SK-N-SH treated with all-trans-retinoic acid at 6 μM for 48 hours (cell line): ENCODE data around the gene MYO9A.

ENCODE experiments used
- ATAC-seq: fragments of 200-7000 bp; cut with Tn5 transposase; 3 replicates; pipeline ENCODE4 v1.9.1; 2020; ENCODE audit warnings: mild to moderate bottlenecking, moderate library complexity
- ARNTL ChIP-seq: fragments of 450-650 bp; formaldehyde crosslinking; IDR thresholded peaks from 2 replicates; pipeline ENCODE4 v1.5.0; 2020; ENCODE audit warnings: low read depth, mild to moderate bottlenecking, moderate library complexity, borderline replicate concordance
- BACH2 ChIP-seq: fragments of 250-450 bp; sonication (Bioruptor Pico); IDR thresholded peaks from 2 replicates; pipeline ENCODE4 v1.9.0; 2021; ENCODE audit warnings: mild to moderate bottlenecking, borderline replicate concordance
- CSDC2 ChIP-seq: fragments of 250-450 bp; sonication (Bioruptor Pico); IDR thresholded peaks from 2 replicates; pipeline ENCODE4 v1.5.0; 2020; ENCODE audit warnings: mild to moderate bottlenecking, moderate library complexity
- ESRRG ChIP-seq: fragments of 250-450 bp; sonication (Bioruptor Pico); IDR thresholded peaks from 2 replicates; pipeline ENCODE4 v1.6.1; 2021; ENCODE audit warnings: mild to moderate bottlenecking
- ISL1 ChIP-seq: fragments of 250-450 bp; sonication (Bioruptor Pico); IDR thresholded peaks from 2 replicates; pipeline ENCODE4 v2.1.2; 2022; ENCODE audit warnings: mild to moderate bottlenecking, moderate library complexity
- PPARA ChIP-seq: fragments of 250-450 bp; sonication (Bioruptor Pico); IDR thresholded peaks from 2 replicates; pipeline ENCODE4 v1.5.0; 2020; ENCODE audit warnings: mild to moderate bottlenecking, borderline replicate concordance
- SNAI2 ChIP-seq: fragments of 250-450 bp; sonication (Bioruptor Pico); IDR thresholded peaks from 2 replicates; pipeline ENCODE4 v1.5.0; 2020; ENCODE audit warnings: mild to moderate bottlenecking, moderate library complexity
- TCF4 ChIP-seq: fragments of 250-450 bp; sonication (Bioruptor Pico); IDR thresholded peaks from 2 replicates; pipeline ENCODE4 v1.8.0; 2021; ENCODE audit warnings: mild to moderate bottlenecking, moderate library complexity, borderline replicate concordance
- TOX ChIP-seq: fragments of 250-450 bp; sonication (Bioruptor Pico); IDR thresholded peaks from 2 replicates; pipeline ENCODE4 v1.8.0; 2021; ENCODE audit warnings: mild to moderate bottlenecking, moderate library complexity, borderline replicate concordance
- ZFP3 ChIP-seq: fragments of 250-450 bp; sonication (Bioruptor Pico); IDR thresholded peaks from 2 replicates; pipeline ENCODE4 v1.5.0; 2020; ENCODE audit warnings: mild to moderate bottlenecking, moderate library complexity
- ZFP30 ChIP-seq: fragments of 450-650 bp; formaldehyde crosslinking; IDR thresholded peaks from 2 replicates; pipeline ENCODE4 v1.5.0; 2022; ENCODE audit warnings: mild to moderate bottlenecking, moderate library complexity
- ZNF565 ChIP-seq: fragments of 450-650 bp; formaldehyde crosslinking; conservative IDR thresholded peaks from 2 replicates; pipeline ENCODE4 v1.5.0; 2020; ENCODE audit warnings: low read depth, mild to moderate bottlenecking, moderate library complexity
- ZNF8 ChIP-seq: fragments of 450-650 bp; formaldehyde crosslinking; IDR thresholded peaks from 2 replicates; pipeline ENCODE4 v1.5.0; 2020; ENCODE audit warnings: mild to moderate bottlenecking, moderate library complexity
- TF ChIP-seq, protein P1 (sequence below): fragments of 250-450 bp; sonication (Bioruptor Pico); IDR thresholded peaks from 2 replicates; pipeline ENCODE4 v1.8.0; 2021; ENCODE audit warnings: low read depth, mild to moderate bottlenecking, moderate library complexity, borderline replicate concordance
- TF ChIP-seq, protein P2 (sequence below): fragments of 250-450 bp; sonication (Bioruptor Pico); IDR thresholded peaks from 2 replicates; pipeline ENCODE4 v1.5.1; 2020; ENCODE audit warnings: low read depth, mild to moderate bottlenecking, moderate library complexity
- TF ChIP-seq, protein P3 (sequence below): fragments of 250-450 bp; sonication (Bioruptor Pico); IDR thresholded peaks from 2 replicates; pipeline ENCODE4 v1.5.1; 2021; ENCODE audit warnings: mild to moderate bottlenecking, moderate library complexity
- TF ChIP-seq, protein P4 (sequence below): fragments of 250-450 bp; sonication (Bioruptor Pico); IDR thresholded peaks from 2 replicates; pipeline ENCODE4 v1.8.0; 2020; ENCODE audit warnings: mild to moderate bottlenecking, moderate library complexity, borderline replicate concordance
- TF ChIP-seq, protein P5 (sequence below): fragments of 250-450 bp; sonication (Bioruptor Pico); IDR thresholded peaks from 2 replicates; pipeline ENCODE4 v1.5.0; 2020; ENCODE audit warnings: mild to moderate bottlenecking, moderate library complexity

Gene MYO9A

DNA sequence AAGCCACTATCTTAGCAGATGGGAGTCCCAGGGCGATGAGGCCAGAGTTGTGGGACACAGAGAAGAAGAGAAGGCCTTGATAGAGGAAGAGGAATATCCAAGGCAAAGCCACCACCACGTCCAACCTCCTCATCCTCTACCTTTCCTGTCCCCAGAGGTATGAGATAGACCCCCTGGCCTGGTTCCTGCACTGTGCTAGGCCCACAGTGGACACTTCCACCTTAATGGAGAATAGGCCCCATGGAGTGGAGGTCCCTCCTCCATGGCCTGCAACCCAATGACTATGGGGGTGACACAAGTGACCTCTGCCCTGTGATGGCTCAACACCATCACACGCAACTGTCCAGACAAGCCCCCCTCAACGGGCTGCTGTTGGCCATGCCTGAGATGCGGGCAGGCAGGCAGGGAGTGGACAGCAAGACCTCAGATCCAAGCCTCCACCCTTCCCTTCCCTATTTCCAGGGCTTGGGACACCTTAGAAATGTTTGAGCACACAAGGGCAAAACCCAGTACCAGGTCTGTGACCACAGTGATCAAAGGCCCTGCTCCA is 42.8 kb upstream of the MYO9A start:
- TF ChIP-seq TCF4 (CRISPR knock-in tag) (no peak), SNAI2 (no peak)
- ATAC-seq: no peak

DNA sequence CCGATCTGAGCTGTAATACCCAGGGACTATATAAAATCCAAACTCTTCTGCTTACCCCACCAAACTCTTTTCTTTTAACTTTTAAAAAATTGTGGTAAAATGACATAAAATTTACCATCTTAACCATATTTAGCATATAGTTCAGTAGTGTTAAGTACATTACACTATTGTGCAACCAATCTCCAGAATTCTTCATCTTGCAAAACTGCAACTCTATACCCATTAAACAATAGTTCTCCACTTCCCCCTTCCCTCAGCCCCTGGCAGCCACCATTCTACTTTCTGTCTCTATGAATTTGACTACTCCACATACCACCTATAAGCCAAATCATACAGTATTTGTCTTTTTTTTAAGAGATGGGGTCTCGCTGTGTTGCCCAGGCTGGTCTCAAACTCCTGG is 39.0 kb upstream of the MYO9A start:
- TF ChIP-seq PPARA (CRISPR knock-in tag): no peak
- TF ChIP-seq, all 23 proteins: peak for 0
- no peak for ATAC-seq

DNA sequence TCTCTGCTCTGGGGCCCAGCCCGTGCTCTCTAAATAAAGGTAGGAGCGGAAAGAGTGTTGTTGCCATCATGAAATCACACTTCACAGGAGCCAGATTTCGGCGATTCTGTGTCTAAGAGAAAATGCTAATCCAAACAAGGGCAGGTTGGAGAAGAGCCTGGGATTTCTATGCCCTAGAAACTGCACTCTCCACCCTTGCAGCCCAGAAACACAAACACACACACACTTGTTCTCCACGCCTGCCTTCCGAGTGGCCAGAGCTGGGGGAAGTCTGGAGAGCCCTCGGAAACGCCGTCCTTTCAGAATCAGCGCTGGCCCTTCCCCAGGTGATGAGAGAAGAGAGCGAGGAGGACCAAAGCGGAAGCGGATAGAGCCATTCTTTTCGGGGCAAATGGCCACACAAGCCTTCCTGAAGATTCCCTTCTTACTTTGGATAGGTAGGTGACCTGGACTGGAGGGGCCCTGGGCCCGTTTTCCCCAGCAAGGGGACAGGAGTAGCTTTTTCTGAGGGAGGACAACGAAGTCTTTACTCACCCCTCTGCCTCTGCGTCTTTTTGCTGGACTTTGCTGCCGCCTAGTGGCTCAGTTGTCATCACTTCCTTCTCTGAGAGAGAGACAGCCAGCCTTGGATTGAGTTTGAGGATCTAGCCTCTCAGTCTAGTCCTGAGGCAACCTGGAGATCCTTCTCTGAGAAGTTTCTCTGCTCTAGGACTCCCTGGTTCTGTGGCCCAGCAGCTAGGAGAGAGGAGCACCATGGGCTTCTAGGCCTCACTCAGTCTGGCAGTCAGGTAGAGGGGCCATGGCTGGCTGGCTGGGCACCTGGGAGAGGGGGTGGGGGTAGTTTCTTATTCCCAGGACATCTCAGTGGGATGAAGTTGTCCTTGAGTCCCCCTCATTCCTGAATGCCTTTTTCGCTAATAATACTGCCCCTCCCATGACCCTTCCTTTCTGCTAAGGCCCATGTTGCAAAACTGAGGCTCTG is 38.0 kb upstream of the MYO9A start:
- peak; percentile 96 for ATAC-seq

DNA sequence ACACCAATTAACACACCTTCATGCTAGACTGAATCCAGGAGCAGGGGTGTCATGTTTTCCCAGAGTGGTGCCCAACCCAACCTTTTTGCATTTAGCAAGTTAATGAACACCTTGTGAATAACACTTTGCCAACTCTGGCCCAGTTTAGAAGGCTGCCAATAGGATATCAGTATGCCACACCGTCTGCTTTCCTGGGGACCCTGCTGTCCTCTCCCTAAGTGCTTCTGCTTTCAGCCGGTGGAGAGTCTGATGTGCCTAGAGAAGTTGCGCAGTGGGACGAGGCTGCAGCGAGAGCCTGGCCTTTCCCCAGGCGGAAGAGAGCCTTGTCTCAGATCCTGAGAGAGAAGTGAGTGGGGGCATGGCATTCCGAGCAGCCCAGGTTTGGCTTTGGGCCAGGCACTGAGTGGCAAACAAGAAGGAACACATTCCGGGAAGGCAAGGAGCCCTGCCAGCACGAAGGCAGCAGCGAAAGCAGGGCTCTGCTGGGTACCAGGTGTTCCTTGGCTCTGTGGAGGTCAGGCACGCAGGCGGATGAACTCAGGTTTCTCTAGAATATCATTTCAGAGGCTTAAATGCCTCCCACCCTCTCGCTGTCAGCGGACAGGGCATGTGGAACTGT is 37.2 kb upstream of the MYO9A start:
- ATAC-seq: peak; percentile 67

More for the DNA sequence above, 38.0 kb upstream of the MYO9A start:
- TF ChIP-seq ZFP30 (CRISPR knock-in tag) (no peak), ISL1 (no peak), TCF4 (CRISPR knock-in tag) (no peak), TOX (CRISPR knock-in tag) (no peak), ZNF8 (CRISPR knock-in tag) (no peak), ARNTL (CRISPR knock-in tag) (no peak), SNAI2 (no peak), ZFP3 (no peak), ZNF565 (CRISPR knock-in tag) (no peak), BACH2 (CRISPR knock-in tag) (no peak), CSDC2 (CRISPR knock-in tag) (no peak), ESRRG (CRISPR knock-in tag) (no peak)
- TF ChIP-seq, protein P1, sequence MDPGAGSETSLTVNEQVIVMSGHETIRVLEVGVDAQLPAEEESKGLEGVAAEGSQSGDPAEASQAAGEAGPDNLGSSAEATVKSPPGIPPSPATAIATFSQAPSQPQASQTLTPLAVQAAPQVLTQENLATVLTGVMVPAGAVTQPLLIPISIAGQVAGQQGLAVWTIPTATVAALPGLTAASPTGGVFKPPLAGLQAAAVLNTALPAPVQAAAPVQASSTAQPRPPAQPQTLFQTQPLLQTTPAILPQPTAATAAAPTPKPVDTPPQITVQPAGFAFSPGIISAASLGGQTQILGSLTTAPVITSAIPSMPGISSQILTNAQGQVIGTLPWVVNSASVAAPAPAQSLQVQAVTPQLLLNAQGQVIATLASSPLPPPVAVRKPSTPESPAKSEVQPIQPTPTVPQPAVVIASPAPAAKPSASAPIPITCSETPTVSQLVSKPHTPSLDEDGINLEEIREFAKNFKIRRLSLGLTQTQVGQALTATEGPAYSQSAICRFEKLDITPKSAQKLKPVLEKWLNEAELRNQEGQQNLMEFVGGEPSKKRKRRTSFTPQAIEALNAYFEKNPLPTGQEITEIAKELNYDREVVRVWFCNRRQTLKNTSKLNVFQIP: no peak
- TF ChIP-seq, protein P2, sequence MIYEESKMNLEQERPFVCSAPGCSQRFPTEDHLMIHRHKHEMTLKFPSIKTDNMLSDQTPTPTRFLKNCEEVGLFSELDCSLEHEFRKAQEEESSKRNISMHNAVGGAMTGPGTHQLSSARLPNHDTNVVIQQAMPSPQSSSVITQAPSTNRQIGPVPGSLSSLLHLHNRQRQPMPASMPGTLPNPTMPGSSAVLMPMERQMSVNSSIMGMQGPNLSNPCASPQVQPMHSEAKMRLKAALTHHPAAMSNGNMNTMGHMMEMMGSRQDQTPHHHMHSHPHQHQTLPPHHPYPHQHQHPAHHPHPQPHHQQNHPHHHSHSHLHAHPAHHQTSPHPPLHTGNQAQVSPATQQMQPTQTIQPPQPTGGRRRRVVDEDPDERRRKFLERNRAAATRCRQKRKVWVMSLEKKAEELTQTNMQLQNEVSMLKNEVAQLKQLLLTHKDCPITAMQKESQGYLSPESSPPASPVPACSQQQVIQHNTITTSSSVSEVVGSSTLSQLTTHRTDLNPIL: no peak
- TF ChIP-seq, protein P3, sequence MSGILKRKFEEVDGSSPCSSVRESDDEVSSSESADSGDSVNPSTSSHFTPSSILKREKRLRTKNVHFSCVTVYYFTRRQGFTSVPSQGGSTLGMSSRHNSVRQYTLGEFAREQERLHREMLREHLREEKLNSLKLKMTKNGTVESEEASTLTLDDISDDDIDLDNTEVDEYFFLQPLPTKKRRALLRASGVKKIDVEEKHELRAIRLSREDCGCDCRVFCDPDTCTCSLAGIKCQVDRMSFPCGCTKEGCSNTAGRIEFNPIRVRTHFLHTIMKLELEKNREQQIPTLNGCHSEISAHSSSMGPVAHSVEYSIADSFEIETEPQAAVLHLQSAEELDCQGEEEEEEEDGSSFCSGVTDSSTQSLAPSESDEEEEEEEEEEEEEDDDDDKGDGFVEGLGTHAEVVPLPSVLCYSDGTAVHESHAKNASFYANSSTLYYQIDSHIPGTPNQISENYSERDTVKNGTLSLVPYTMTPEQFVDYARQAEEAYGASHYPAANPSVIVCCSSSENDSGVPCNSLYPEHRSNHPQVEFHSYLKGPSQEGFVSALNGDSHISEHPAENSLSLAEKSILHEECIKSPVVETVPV (CRISPR knock-in tag): no peak
- TF ChIP-seq, protein P4, sequence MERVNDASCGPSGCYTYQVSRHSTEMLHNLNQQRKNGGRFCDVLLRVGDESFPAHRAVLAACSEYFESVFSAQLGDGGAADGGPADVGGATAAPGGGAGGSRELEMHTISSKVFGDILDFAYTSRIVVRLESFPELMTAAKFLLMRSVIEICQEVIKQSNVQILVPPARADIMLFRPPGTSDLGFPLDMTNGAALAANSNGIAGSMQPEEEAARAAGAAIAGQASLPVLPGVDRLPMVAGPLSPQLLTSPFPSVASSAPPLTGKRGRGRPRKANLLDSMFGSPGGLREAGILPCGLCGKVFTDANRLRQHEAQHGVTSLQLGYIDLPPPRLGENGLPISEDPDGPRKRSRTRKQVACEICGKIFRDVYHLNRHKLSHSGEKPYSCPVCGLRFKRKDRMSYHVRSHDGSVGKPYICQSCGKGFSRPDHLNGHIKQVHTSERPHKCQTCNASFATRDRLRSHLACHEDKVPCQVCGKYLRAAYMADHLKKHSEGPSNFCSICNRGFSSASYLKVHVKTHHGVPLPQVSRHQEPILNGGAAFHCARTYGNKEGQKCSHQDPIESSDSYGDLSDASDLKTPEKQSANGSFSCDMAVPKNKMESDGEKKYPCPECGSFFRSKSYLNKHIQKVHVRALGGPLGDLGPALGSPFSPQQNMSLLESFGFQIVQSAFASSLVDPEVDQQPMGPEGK (CRISPR knock-in tag): no peak

More for the DNA sequence above, 37.2 kb upstream of the MYO9A start:
- TF ChIP-seq, protein P5, sequence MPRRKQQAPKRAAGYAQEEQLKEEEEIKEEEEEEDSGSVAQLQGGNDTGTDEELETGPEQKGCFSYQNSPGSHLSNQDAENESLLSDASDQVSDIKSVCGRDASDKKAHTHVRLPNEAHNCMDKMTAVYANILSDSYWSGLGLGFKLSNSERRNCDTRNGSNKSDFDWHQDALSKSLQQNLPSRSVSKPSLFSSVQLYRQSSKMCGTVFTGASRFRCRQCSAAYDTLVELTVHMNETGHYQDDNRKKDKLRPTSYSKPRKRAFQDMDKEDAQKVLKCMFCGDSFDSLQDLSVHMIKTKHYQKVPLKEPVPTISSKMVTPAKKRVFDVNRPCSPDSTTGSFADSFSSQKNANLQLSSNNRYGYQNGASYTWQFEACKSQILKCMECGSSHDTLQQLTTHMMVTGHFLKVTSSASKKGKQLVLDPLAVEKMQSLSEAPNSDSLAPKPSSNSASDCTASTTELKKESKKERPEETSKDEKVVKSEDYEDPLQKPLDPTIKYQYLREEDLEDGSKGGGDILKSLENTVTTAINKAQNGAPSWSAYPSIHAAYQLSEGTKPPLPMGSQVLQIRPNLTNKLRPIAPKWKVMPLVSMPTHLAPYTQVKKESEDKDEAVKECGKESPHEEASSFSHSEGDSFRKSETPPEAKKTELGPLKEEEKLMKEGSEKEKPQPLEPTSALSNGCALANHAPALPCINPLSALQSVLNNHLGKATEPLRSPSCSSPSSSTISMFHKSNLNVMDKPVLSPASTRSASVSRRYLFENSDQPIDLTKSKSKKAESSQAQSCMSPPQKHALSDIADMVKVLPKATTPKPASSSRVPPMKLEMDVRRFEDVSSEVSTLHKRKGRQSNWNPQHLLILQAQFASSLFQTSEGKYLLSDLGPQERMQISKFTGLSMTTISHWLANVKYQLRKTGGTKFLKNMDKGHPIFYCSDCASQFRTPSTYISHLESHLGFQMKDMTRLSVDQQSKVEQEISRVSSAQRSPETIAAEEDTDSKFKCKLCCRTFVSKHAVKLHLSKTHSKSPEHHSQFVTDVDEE: no peak
- TF ChIP-seq ISL1: peak; percentile 42; the same call in 1 of the 2 replicates
- TF ChIP-seq ZFP3: no peak
- TF ChIP-seq TCF4 (CRISPR knock-in tag): no peak
